Lung microvascular endothelial cell (primary cell): ENCODE results near the gene RRP9. TPM values are rescaled to one million over a fixed set of nuclear protein-coding genes. Genes with fewer than 3 reads are reported as not detected.
"Not testable (repeated sequence)": the region's sequence is repeated elsewhere in the genome, so short reads cannot be mapped to it uniquely, and the experiment has no call there.

Experiments
- DNase-seq, 2 donors: peaks; one replicate each; pipeline versions ENCODE4 v3.0.0 to v3.0.0-alpha.2; 2010; ENCODE audit warnings: low read depth in 2 of 2
- total RNA-seq: library from RNA; depleted of rRNA; stranded (reverse); fragments of >200 nt; gene quantifications from 2 replicates; pipeline ENCODE4 v1.2.1, GENCODE V29; 2014

RRP9 gene
- total RNA-seq, 1 donor from 2014 or later: 18.5 TPM

DNA sequence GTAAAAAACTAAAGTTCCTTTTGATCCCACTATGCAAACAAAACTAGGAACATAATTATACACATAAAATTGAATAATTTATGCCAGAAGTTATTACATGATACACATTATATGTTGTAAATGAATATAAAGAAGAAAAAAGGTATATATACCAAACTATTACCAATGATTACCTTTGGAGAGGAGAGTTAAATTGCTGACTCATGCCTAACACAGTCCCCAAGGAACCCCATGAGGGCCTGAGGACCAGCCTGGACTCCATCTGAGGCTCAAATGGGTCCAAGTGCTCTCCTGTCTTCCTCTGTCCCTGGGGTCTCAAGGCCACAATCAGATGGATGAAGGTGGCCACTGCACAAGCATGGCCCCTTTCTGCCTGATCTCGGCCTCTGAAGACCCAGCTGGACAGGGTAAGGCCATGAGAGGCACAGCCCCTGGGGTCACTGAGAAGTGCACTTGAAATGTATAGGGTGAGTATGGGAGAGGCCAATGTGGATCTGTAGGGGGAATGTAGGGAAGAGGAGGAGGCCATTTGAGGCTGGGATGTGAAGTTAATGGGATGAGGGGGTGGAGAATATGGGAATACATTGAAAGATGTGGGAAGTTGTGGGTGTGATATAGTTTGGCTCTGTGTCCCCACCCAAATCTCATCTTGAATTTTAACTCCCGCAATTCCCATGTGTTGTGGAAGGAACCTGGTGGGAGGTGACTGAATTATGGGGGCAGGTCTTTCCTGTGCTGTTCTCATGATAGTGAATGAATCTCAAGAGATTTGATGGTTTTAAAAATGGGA is 37.5 kb downstream of the RRP9 start:
- DNase-seq: no peak

DNA sequence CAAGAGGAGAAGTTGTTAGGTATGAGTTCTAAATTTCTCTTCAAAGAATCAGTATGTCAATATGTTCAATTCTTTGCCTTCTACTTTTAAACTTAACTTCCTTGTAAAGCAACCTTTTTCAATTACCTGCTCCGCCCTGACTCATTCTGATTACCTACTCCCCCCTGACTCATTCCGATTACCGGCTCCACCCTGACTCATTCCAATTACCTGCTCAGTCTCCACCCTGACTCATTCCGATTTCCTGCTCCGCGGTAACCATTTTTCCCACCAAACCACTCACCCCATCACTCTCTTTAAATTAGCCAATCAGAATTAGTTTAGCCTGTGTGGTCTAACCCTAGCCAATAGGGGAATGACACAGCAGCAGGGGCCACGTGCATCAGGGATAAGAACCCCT is 39.3 kb downstream of the RRP9 start:
- not testable (repeated sequence) for DNase-seq

DNA sequence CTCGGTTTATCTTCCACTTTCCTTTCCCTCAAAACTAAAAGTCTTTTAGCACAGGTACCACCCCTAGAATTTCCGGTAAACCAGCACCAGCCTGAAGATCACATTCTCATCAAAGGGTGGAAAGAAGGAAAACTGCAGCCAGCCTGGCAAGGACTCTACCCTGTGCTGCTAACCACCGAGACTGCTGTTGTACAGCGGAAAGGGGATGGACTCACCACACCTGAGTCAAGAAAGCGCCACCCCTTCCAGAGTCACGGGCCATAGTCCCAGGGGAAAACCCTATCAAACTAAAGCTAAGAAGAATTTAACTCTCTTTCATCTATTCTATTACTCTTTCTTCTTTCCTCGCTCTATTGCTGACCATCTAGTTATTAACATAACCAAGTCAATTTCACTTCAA is 41.7 kb downstream of the RRP9 start:
- not testable (repeated sequence) for DNase-seq

DNA sequence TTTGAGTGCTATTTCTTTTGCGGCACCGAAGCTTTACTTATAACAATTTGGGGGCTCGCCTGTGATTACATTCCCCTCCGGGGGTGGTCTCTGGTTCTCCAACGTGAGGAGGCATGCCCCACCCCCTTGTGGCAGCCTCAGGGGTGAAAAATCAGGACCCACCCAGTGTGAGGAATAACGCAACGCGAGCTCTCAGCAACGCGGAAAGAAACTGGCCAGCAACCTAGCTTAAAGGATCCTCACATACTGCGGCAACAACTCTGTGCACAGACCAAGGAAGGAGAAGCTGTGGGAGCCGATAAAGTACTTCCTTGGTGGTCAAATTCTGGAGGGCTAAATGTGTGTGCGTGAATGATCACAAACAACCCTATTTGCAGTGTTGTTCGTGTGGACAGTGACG is 44.3 kb downstream of the RRP9 start:
- DNase-seq: no peak

DNA sequence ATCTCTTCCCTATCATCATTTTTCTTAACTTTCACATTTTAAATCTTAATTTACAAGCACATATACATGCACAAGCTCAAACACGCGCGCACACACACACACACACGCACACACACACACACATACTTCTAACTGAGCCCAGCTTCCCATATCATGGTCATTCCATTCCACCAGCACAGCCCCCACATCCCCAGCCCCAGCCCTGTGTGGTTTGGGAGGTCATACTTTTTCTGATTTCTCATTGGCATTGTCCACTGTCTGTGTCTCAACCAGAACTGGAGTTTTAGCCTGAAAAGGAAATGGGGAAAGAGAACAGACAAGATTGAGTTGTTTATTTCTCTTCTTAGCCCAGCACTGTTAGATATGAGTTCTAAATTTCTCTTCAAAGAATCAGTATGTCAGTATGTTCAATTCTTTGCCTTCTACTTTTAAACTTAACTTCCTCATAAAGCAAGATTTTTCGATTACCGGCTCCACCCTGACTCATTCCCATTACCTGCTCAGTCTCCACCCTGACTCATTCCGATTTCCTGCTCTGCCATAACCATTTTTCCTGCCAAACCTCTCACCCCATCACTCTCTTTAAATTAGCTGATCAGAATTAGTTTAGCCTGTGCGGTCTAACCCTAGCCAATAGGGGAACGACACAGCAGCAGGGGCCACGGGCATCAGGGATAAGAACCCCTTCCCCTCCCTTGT is 44.9 kb downstream of the RRP9 start:
- no peak for DNase-seq

DNA sequence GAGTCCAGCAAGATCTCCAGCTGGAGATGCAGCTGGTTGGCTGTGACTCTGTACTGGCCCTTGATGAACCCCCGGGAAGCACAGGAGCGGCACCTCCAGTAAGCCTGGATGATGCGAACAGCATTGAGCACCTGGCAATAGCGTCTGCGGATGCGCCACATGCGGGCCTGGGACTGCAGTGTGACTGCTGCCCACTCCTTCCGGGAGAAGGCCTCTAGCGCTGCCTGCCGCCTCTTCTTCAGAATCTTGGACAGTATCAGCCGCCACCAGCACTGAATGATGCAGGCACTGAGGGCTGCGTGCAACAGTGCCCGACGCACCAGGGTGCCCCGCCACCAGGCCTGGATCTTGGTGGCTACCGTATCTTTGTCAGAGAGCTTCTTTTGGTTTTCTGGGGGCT is 46.8 kb downstream of the RRP9 start:
- DNase-seq: no peak

DNA sequence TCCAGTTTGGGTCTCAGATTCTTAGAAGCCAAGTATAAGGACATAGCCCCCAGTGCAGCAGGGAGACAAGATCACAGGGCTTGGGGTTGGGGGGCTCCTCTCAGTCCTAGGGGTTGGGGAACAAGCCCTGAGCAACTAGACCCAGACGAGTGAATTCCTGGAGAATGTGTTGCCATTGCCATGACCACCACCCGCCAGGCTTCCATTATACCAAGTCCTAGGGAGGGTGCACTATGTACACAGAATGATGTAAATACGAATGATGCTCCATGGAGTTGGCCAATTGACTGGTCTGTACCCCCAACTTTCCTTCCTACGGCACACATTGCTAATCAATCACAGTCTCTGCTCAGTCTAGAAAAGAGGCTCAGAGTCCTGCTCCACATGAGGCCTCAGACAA is 47.3 kb downstream of the RRP9 start:
- no peak for DNase-seq

DNA sequence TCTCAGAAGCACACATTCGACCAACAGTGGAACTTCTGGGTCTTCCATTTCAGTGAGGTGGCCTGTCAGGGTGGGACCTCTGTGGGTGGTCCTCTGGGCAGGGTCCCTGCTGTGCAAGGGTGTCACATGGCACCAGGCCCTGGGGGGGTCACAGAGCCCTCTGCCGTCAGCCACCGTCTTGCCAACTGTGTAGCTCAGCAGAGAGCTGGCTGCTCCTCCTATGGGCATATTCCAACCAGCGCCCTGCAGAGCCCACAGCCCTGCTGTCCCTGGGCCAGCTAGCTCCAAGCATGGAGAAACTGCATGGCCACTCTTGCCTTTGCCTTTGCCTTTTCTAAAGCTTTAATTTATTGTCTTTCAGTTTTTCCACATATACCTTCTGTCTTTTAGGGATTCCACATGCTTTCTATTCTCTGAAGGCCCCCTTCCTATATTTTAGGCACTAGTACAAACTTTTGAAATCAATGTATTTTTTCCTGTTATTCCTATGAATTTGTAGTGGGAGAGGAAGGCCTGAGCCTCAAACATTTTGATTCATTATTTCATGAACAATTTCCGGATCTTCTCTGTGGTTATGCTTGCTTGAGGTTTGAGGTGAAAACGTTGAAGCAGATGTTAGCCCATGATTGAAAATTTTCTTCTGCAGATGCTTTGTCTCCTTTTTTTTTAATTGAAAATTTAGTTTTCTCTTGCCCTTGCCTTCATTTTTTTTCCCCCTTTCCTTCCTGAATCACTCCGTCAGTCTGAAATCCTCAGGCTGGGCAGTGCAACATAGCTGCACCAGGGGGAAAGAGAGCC is 50.3 kb downstream of the RRP9 start:
- DNase-seq: no peak

DNA sequence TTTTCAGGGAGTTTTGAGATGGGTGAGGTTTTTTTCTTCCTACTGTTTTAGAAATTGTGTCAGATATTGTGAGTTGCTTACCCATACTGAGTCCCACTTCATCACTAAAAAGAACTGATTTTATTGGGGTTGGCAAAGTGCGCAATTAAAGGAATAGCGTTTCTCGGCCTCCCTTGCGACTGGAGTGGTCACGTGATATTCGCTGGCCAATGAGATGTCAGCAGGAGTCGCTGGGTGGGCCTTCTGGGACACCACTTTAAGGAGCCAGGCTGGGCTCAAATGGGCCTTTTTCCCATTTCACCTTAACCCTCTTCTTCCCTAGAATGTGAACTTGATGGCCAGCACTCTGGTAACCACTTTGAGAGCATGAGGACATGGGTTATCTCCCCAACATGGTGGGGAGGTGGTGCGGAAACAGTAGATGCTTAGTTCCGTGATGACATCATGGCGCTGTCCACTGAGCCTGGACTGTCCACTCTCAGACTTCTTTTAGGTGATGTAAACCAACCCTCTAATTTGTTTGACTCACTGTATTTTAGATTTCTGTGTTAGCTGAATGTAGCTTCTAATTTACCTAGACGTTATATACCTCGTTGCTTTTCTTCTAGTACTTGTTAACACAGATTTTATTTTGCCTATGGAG is 53.1 kb downstream of the RRP9 start:
- DNase-seq: no peak

DNA sequence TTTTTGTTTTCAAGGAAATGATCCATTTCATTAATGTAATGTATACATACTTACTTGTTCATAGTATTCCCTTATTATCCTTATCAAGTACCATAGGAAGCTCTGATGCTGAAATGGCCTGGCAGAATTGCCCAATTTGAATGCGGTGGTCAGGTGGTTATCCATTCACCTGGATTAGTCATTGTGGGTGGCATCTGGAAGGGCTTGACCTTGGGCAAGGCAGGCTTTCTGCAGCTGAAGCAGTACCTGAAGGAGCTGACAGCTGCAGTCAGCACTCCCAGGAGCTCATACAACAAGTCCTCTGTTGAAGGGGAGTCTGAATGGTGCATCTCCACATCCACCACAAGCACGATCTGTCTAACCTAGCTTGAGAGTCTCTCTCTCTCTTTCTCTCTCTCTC is 54.1 kb downstream of the RRP9 start:
- no peak for DNase-seq

DNA sequence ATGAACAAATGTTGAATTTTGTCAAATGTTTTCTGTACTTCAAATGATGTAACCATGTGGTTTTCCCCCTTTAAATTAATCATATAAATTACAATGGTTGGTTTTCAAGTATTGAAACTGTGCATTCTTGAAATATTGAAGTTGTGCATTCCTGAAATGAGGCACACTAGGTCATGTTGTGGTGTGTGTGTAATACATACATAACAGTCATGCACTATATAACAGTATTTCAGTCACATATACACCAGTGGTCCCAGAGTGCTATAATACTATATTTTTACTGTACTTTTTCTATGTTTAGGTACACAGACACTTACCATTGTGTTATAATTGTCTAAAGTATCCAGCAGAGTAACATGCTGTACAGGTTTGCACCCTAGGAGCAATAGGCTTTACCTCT is 55.3 kb downstream of the RRP9 start:
- DNase-seq: no peak

Other genes with a start within 250 kb of the RRP9 start
- gene GRM2, start 234.8 kb downstream of the RRP9 start, total RNA-seq: under 0.01 TPM in 2 replicates
- not detected in 2 replicates for gene IQCF6, start 162.7 kb downstream of the RRP9 start, total RNA-seq
- gene IQCF2, start 80.3 kb downstream of the RRP9 start, total RNA-seq: not detected in 2 replicates
- not detected in 2 replicates for gene IQCF5, start 66.3 kb downstream of the RRP9 start, total RNA-seq
- not detected in 2 replicates for gene IQCF1, start 38.6 kb downstream of the RRP9 start, total RNA-seq
- gene PARP3, start 459 bp upstream of the RRP9 start, total RNA-seq: 4.6 and 7.4 TPM in 2 replicates
- not detected in 2 replicates for gene GPR62, start 13.5 kb upstream of the RRP9 start, total RNA-seq
- 15.0 and 19.2 TPM in 2 replicates for gene PCBP4, start 25.6 kb upstream of the RRP9 start, total RNA-seq
- gene ABHD14B, start 32.1 kb upstream of the RRP9 start, total RNA-seq: 10.0 and 16.7 TPM in 2 replicates
- 3.1 and 3.4 TPM in 2 replicates for gene ABHD14A, start 33.2 kb upstream of the RRP9 start, total RNA-seq
- gene ACY1, start 41.6 kb upstream of the RRP9 start, total RNA-seq: 10.7 and 22.2 TPM in 2 replicates
- gene RPL29, start 54.0 kb upstream of the RRP9 start, total RNA-seq: 760 and 1,004 TPM in 2 replicates
- gene DUSP7, start 114.7 kb upstream of the RRP9 start, total RNA-seq: 5.4 and 6.2 TPM in 2 replicates
- gene POC1A, start 212.5 kb upstream of the RRP9 start, total RNA-seq: 4.0 and 8.7 TPM in 2 replicates